GM19023 (cell line): Measurements from ENCODE around the gene ZNF12.

Source experiments
- ATAC-seq: cut with Tn5 transposase; IDR thresholded peaks from one replicate; pipeline ENCODE4 v1.9.1; 2021; ENCODE audit warnings: mild to moderate bottlenecking, moderate library complexity; ENCODE audit not compliant: unreplicated experiment

Gene ZNF12

DNA sequence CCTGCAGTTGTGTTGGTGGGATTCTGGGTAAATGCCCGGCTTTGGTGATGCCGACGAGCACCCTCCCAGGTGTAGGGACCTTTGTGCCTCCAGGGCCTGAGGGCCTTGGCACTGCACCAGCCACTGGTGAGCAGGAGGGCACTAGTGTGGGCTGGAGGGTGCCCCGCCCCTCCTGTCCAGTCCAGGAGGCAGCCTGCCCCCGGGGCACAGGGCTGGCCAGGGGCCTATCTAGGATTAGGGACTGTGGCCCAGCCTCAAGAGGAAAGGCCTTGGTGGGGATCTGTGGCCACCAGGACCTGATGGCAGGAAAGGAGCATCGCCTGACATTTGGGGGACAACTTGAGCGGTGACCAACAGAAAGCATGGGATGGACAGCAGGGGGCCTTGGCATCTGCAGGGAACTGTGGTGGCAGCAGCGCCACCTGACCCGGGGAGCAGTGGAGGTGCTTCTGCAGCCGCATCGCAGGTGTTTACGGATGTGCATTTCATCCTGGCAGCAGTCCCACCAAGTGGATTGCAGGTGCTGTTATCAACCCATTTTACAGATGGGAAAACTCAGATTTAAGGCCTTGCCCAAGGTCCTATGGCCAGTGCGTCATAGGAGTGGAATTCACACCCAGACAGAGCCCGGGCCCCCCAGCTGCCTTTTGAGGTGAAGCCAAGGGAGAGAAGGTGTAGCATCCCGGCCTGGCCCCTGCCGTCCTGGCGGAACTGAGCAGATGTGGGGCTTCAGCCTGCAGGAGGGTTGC, 58.5 kb downstream of the ZNF12 start:
- no peak for ATAC-seq

DNA sequence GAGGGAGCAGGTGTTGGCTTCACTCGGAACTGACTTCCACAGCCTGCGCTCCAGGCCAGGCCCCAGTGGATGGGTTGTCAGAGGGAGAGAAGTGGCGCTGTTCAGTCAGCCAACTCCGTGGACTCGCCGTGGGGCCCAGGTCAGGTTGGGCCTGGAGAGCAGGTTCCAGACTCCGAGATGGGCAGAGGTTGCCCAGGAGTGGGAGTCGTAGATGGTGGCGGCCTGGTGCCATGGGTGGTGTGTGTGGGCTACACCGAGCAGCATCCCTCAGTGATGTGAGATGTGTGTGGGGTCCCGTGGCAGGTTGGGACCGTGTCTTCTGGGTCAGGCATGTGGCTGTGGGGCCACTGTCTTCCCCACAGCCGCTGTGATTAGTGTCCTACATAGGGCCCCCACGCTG, 59.2 kb downstream of the ZNF12 start:
- no peak for ATAC-seq

DNA sequence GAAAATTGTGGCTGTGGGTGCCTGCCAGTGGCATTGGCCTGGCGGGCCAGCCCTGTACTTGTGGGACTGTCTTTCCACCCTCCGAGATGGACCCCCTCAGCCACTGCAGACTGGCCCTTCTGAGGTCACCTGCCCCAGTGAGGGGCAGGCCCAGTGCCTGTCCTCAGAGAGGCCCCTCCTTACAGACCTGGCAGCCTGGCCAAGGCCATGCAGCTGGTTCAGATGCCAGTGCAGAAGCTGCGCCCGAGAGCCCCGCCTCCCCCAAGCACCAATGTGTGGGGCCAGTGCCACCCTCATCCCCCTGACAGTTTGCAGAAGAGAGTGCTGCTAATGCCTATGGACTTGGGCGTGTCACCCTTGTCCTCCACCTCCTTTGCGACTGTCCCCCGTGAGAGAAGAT, 59.7 kb downstream of the ZNF12 start:
- ATAC-seq: no peak

DNA sequence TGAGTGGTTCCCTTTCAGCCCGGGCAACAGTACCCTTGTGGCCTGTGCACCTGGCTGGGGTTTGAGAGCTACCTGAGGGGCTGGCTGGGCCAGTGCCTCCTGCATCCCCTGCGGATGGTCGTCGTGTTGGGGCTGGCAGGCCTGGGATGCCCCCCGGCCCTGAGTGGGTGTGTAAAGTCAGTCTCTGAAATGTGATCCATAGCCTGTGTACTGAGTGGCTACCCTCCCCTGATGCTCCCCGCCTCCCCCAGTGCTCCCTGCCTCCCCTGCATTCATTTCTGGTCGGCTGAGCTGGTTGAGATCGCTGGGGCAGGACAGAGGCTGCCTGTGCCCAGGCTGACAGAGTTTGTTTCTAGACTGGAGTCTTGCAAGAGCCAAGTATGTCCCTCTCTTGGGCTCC, 60.3 kb downstream of the ZNF12 start:
- ATAC-seq: no peak

DNA sequence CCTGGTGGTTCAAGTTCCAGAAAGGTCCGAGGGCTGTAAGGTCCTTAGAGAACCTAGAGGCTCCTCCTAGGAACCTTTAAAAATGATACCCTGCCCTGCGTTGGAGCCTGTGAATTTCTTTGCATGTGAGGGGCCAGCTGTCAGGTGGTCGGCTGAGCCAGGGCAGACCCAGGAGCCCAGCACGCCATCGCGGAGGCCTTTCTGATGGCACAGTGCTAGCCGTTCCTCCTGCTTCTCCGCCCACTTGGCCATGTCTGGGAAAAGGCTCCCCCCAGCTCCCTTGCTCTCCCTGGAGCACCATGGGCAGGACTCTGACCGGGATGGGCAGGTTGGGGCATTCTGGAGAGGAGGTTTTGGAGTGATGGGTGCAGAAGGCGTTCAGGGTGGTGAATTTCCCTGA, 62.0 kb downstream of the ZNF12 start:
- no peak for ATAC-seq

DNA sequence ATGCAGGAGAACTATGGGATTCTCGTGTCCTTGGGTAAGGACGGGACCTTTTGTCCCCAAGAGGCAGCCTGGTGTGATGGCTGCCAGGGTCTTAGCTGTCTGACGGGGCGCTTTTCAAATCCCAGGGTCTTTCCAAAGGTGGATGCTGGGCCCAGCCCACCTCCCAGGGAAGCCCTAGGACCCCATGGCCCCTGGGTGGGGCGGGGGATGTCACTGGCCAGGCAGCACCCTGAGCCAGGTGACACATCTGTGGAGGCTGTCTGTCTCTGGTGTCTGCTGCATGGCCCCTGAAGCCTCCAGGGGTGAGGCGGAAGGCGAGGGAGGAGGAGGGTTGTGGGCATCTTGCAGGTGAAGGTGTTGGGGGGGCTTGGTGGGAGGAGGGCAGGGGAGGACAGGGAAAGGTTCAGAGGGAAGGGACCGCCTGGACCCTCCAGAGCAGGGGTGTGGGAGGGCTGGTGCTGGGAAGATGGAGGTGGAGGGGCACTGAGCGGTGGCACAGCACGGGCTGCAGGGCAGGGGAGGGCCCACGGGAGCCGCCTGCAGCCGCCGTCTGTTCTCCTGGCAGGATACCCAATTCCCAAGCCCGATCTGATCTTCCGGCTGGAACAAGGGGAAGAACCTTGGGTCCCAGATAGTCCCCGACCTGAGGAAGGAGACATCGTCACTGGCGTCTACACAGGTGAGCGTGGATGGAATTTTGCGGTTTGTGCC, 62.7 kb downstream of the ZNF12 start:
- ATAC-seq: no peak

DNA sequence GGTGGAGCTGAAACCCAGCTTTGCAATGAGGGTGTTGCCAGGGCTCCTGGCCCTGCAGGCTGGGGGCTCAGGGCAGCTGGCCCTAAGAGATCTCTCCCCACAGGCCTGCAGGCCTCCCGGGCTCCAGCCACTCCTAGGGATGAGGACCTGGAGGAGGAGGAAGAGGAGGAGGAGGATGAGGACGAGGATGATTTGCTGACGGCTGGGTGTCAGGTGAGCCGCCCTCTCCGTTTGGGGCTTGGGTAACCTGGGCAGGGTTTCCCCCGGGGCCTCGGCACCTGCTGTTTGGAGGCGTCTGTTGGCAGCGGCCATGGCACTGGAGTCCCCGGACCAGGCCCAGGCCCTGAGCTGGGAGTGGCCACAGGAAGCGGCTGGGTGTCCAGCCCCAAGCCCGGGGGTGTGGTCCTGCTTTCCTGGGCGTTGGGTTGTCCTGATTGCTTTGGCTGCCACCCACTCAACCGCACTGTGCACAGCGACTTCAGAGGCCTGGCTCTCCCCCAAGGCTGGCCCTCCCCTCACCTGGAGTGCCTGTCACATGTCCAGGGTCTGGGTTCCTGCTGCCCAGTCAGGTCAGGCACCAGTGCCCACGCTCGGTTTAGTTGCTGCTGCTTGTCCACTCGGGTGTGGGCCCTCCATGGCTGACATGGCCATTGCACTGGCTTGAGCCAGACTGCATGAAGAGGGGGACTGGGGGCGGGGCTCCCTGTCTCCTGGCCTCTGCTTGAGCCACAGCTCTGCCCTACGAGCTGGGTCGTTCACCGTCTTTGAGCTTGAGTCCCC, 63.7 kb downstream of the ZNF12 start:
- no peak for ATAC-seq

DNA sequence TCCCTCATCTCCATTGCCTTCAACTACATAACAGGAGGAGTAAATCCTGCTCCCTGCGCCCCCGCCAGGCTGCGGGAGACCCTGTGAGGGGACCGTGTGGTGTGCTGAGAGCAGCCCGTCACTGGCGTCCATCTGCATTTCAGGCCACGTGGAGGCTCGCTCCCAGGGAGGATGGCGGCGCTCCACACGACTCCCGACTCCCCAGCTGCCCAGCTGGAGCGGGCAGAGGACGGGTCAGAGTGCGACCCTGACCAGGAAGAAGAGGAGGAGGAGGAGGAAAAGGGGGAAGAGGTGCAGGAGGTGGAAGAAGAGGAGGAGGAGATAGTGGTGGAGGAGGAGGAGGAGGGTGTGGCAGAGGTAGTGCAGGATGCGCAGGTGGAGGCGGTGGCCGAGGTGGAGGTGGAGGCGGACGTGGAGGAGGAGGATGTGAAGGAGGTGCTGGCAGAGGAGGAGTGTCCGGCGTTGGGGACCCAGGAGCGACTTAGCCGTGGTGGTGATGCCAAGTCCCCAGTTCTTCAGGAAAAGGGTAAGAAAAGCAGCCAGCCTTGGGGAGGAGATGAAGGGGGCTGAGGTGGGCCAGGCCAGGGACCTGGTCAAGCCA, 64.4 kb downstream of the ZNF12 start:
- no peak for ATAC-seq

DNA sequence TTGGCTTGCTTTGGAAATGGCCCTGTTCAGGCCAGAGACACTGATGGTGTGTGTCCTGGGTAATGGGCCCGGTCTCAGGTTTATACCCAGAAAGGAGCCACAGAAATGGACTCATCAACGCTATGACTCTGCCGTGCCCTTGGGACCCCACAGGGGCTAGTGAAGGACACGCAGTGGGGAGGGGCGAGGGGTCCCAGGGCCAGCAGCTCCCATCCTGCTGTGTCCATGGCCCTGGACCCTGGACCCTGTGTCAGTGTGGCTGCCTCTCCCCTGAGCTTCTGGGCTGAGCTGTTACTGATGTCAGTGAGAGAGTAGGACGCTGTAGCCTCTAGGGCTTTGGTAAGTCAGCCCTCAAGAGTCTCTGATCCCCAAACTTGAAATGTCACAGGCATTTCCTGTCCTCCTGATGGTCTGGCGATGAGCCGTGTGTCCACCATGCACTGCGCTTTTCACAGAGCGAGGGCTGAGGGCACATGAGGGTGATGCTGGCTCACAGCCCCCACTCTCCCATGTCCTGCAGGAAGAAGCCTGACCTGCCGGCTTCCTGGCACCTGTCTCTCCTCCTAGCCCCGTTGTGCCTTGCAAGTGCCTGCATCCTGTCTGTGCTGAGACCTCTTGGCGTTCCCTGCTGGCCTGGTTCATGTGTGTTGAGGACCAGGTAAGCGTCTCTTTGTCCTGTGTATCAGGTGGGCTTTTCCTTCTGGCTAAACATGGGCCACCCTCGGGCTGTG, 65.3 kb downstream of the ZNF12 start:
- ATAC-seq: no peak

DNA sequence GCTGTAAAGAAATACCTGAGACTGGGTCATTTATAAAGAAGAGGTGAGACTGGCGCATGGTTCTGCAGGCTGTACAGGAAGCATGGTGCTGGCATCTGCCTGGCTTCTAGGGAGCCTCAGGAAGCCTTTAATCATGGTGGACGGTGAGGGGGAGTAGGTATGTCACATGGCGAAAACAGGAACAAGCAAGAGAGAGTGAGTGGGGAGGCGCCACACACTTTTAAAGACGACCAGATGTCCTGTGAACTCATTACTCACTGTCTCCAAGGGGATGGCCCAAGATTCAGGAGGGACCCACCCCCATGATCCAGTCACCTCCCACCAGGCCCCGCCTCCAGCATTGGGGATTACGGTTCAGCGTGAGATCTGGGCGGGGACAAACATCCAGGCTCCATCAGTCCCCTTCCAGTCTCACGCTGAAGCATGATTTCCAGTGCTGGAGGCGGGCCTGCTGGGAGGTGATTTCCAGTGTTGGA, 66.5 kb downstream of the ZNF12 start:
- ATAC-seq: no peak

DNA sequence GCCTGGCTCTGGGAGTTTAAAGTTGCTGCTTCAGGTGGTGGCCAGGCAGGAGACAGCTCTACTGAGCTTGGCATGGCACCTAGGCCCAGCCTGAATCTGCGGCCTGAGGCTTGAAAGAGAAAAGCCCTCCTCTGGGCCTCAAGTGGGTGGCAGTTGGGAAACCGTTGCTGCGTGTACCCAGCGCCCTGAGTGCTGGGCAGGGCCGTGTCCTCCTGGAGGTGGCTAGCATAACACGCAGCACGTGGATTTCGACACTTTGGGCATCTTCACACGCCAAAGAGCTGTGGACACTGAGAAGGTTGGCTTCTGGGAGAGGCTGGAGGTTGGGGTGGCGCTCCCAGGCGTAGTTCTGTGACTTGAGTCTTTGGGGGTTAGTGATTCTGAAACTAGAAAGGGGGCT, 67.1 kb downstream of the ZNF12 start:
- no peak for ATAC-seq

DNA sequence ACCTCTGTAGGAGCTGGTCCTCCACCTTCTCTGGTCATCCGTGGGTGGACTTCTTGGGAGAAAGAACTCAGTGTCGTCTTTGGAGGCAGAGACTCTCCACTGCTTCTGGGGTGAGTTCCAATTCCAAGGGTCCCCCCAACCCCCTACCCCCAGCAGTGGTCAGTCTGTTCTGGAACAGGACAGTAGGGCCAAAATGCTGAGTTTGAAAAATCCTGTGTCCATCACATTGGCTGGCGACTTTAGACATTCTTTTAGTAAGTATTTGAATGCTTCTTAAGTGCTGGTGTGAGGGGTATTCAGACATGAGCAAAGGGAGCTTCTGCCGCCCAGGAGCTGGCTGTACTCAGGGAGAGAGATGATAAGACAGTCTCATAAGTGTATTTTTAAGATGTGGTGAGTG, 67.7 kb downstream of the ZNF12 start:
- ATAC-seq: no peak
